Measurements from ENCODE around the gene SMPD4. TPM values are rescaled to one million over a fixed set of nuclear protein-coding genes. Genes with fewer than 3 reads are reported as not detected.
"Not testable (repeated sequence)": the region's sequence is repeated elsewhere in the genome, so short reads cannot be mapped to it uniquely, and the experiment has no call there.

Gene SMPD4
- total RNA-seq (2014; rRNA removed; shearing (Covaris generic)) = 38.5 and 49.7 TPM in 2 replicates

GRCh38 chr2:130181325-130181879, at the start of gene SMPD4:
SMPD4 (minus strand) TSS chr2:130181602; CDS start chr2:130176592, 5,010 bp downstream.
- DNase-seq (ENCODE audit: low spot score) = peak; percentile 93

GRCh38 chr2:130230907-130231306, 49.5 kb upstream of the SMPD4 start:
- not testable (repeated sequence) for DNase-seq (ENCODE audit: low spot score)

GRCh38 chr2:130230376-130230775, 49.0 kb upstream of the SMPD4 start:
- DNase-seq (ENCODE audit: low spot score) = not testable (repeated sequence)

- DNase-seq (ENCODE audit: low spot score) = not testable (repeated sequence)
These were observed 47.7 kb upstream of the SMPD4 start for GRCh38 chr2:130229161-130229510.

GRCh38 chr2:130228467-130229160, 47.2 kb upstream of the SMPD4 start:
- DNase-seq (ENCODE audit: low spot score) = not testable (repeated sequence)

GRCh38 chr2:130228005-130228404, 46.6 kb upstream of the SMPD4 start:
- not testable (repeated sequence) for DNase-seq (ENCODE audit: low spot score)

GRCh38 chr2:130222523-130222922, 41.1 kb upstream of the SMPD4 start:
- DNase-seq (ENCODE audit: low spot score) = not testable (repeated sequence)

- DNase-seq (ENCODE audit: low spot score) = not testable (repeated sequence)
These were observed 39.1 kb upstream of the SMPD4 start for GRCh38 chr2:130220505-130220904.

GRCh38 chr2:130219147-130219546, 37.7 kb upstream of the SMPD4 start:
- not testable (repeated sequence) for DNase-seq (ENCODE audit: low spot score)

GRCh38 chr2:130207051-130207450, 25.6 kb upstream of the SMPD4 start:
- DNase-seq (ENCODE audit: low spot score) = not testable (repeated sequence)

GRCh38 chr2:130203150-130203549, 21.7 kb upstream of the SMPD4 start:
- not testable (repeated sequence) for DNase-seq (ENCODE audit: low spot score)

- not testable (repeated sequence) for DNase-seq (ENCODE audit: low spot score)
These were observed 21.1 kb upstream of the SMPD4 start for GRCh38 chr2:130202518-130202917.

GRCh38 chr2:130198343-130198742, 16.9 kb upstream of the SMPD4 start, which contains the start of gene TUBA3E:
TUBA3E (minus strand) TSS chr2:130198439; CDS start chr2:130198360, 79 bp downstream.
- DNase-seq (ENCODE audit: low spot score) = no peak

GRCh38 chr2:130196052-130196451, 14.7 kb upstream of the SMPD4 start:
- DNase-seq (ENCODE audit: low spot score) = not testable (repeated sequence)

- DNase-seq (ENCODE audit: low spot score) = not testable (repeated sequence)
These were observed 13.8 kb upstream of the SMPD4 start for GRCh38 chr2:130195089-130195635.

GRCh38 chr2:130193824-130194223, 12.4 kb upstream of the SMPD4 start:
- not testable (repeated sequence) for DNase-seq (ENCODE audit: low spot score)

GRCh38 chr2:130192451-130192850, 11.0 kb upstream of the SMPD4 start:
- not testable (repeated sequence) for DNase-seq (ENCODE audit: low spot score)

GRCh38 chr2:130191319-130191718, 9.9 kb upstream of the SMPD4 start:
- DNase-seq (ENCODE audit: low spot score) = not testable (repeated sequence)

GRCh38 chr2:130190237-130190636, 8.8 kb upstream of the SMPD4 start:
- no peak for DNase-seq (ENCODE audit: low spot score)

- not testable (repeated sequence) for DNase-seq (ENCODE audit: low spot score)
These were observed 7.6 kb upstream of the SMPD4 start for GRCh38 chr2:130188958-130189357.

GRCh38 chr2:130187859-130188792, 6.7 kb upstream of the SMPD4 start:
- DNase-seq (ENCODE audit: low spot score) = not testable (repeated sequence)

- DNase-seq (ENCODE audit: low spot score) = no peak
These were observed 5.9 kb upstream of the SMPD4 start for GRCh38 chr2:130187268-130187667.

All from A172 (cell line).